Astrocyte of the spinal cord (primary cell): Measurements from ENCODE around the gene MCUB.
A peak's percentile ranks its signal among the peaks of the same experiment; 100 is the strongest.
"Not testable (repeated sequence)": the region's sequence is repeated elsewhere in the genome, so short reads cannot be mapped to it uniquely, and the experiment has no call there.

ENCODE experiments used
- DNase-seq: peaks from one replicate; pipeline ENCODE4 v3.0.0; 2011; ENCODE audit warnings: low read depth, low spot score
- H3K4me3 ChIP-seq: 2 replicates; pipeline ENCODE4 v1.5.1; 2011; ENCODE audit warnings: low read depth, mild to moderate bottlenecking, low read length, moderate library complexity
- in situ Hi-C: cut with HindIII; loops from 2 replicates; pipeline ENCODE4 v1.10.0; 2017; ENCODE audit warnings: low sequenced_read_pairs
- TF ChIP-seq, protein P1 (sequence below): IDR thresholded peaks from 2 replicates; pipeline ENCODE4 v1.5.1; 2012; ENCODE audit warnings: low read depth, mild to moderate bottlenecking, low read length, inconsistent platforms

The MCUB gene

DNA sequence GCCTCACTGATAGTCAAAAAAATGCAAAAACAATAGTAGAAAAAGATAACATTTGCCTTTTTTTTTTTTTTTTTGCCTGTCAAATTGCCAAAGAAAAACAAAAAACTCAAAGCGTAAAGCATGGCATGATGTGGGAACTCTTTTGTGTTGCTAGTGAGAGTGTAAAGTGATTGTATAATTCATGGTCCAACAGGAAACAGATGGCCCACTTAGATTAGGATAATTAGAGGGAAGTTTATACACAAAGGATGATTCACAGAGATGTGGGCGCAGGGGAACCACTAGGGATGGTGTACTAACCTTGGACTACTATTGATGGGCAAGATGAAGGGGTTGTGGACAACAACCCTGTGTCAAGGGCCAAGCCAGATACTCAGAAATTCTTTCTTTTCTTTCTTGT lies 16.4 kb downstream of the MCUB start:
- no peak overlapping the region for H3K4me3 ChIP-seq
- TF ChIP-seq, protein P1, sequence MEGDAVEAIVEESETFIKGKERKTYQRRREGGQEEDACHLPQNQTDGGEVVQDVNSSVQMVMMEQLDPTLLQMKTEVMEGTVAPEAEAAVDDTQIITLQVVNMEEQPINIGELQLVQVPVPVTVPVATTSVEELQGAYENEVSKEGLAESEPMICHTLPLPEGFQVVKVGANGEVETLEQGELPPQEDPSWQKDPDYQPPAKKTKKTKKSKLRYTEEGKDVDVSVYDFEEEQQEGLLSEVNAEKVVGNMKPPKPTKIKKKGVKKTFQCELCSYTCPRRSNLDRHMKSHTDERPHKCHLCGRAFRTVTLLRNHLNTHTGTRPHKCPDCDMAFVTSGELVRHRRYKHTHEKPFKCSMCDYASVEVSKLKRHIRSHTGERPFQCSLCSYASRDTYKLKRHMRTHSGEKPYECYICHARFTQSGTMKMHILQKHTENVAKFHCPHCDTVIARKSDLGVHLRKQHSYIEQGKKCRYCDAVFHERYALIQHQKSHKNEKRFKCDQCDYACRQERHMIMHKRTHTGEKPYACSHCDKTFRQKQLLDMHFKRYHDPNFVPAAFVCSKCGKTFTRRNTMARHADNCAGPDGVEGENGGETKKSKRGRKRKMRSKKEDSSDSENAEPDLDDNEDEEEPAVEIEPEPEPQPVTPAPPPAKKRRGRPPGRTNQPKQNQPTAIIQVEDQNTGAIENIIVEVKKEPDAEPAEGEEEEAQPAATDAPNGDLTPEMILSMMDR: no peak
- in situ Hi-C loops: no loop called here
- peak; percentile 29 for DNase-seq

DNA sequence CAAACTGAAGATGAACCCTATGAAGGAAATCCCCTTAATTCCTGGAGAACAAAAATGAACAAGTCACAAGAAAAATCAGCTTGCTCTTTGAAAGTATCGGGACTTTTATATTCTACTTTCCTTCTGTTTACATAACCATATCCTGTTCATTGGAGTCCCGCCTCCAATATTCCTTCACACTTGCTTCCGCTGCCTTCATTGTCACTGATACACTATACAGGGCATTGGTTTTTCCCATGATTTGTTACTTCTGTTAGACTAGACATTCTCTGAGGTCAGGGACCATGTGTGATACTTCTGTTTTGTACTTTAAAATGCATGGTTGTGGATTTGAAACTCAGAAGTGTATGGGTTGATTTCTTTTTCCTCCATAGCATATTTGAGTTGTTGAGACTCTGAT lies 18.8 kb downstream of the MCUB start:
- in situ Hi-C loops: no loop called here
- no peak for DNase-seq
- no peak overlapping the region for H3K4me3 ChIP-seq
- TF ChIP-seq, protein P1: no peak

DNA sequence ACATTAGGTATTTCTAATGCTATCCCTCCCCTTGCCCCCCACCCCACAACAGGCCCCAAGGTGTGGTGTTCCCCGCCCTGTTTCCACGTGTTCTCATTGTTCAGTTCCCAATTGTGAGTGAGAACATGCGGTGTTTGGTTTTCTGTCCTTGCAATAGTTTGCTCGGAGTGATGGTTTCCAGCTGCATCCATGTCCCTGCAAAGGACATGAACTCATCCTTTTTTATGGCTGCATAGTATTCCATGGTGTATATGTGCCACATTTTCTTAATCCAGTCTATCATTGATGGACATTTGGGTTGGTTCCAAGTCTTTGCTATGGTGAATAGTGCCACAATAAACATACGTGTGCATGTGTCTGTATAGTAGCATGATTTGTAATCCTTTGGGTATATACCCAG lies 20.0 kb downstream of the MCUB start:
- in situ Hi-C loops, H3K4me3 ChIP-seq, DNase-seq: not testable (repeated sequence)

DNA sequence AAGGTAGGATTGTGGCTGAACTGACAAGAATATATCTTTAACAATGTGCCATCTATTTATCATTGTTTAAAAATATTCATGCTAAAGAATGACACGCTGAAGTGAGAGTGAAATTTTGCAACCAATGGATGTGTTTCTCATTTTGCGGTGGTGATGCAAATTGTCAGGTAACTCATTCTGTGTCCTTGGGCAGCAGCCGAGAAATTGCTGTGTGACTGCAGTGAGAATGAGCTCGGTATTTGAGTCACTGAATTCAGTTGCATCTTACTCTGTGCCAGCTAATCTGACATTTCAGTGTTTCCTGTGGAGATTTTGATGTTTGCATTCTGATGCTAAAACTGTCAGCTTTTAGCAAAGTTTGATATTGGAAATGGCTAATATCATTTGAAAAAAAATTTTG lies 28.1 kb downstream of the MCUB start:
- no peak for DNase-seq
- in situ Hi-C loops: no loop called here
- no peak overlapping the region for H3K4me3 ChIP-seq
- TF ChIP-seq, protein P1: no peak

DNA sequence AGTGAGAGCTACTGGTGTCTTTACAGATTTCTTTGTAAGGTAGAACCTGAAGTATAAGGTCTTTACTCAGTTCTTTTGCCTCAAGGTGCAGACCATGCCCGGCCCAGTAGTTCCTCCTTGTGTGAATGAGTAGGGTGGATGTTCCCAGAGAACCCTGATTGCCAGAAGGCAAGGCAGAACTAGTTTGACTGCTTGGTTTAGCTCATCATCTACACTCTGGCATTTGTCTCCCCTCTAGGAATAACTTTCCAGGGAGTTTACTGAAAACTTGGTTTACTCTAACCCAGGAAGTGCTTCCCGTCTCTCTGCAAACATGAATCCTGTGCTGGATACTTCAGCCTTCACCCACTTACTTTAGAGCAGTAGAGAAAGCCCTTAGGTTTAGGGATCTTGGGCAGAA lies 29.1 kb downstream of the MCUB start:
- TF ChIP-seq, protein P1: no peak
- in situ Hi-C loops: no loop called here
- H3K4me3 ChIP-seq: no peak overlapping the region
- DNase-seq: no peak

DNA sequence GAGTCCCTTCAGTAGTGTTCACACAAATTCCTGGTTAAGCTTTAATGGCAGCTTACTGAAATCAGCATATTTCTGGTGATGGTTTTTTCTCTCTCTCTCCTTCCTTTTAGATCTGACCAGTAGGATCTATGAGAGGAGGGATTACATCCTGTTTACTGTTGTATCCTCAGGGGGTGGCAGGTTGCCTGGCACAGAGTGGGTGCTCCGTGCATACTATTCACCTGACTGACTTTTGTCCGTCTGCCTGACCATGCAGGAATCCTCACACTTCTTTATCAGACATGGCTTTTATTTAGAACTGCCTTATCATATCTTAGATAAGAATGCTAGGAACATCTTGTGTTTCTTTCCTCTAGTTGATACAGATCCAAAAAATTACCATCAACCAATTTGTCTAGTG lies 29.6 kb downstream of the MCUB start:
- TF ChIP-seq, protein P1: no peak
- in situ Hi-C loops: no loop called here
- no peak for DNase-seq
- H3K4me3 ChIP-seq: no peak overlapping the region

DNA sequence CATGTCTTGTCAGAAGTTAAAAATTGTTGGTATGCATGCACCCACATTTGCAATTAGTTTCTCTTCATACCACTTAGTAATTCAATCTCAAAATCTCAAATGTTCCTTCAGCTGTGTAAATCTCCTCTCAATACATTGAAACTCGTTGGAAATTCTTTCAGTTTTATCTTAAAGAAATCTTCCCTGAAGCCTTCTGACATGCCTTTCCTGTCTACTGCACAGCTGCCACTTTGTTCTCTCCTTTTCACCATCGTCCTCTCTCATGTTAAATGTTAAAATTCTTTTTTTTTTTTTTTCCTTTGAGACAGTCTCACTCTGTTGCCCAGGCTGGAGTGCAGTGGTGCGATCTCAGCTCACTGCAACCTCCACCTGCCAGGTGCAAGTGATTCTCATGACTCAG lies 30.9 kb downstream of the MCUB start:
- in situ Hi-C loops: no loop called here
- H3K4me3 ChIP-seq: no peak overlapping the region
- TF ChIP-seq, protein P1: no peak
- DNase-seq: no peak
